NCI-H2227 (cell line): ENCODE results near the gene CYP4F12.

Experiments
- DNase-seq: peaks from one replicate; lab custom pipeline; 2025; ENCODE audit not compliant: unreplicated experiment; lab: John Stamatoyannopoulos, UW

The CYP4F12 gene

GRCh38 chr19:15672580-15673175 lies at the start of gene CYP4F12:
TSS of gene CYP4F12 (plus strand) at chr19:15673087. CDS start at chr19:15673530, 443 bp downstream.
- DNase-seq, result no peak

DNA sequence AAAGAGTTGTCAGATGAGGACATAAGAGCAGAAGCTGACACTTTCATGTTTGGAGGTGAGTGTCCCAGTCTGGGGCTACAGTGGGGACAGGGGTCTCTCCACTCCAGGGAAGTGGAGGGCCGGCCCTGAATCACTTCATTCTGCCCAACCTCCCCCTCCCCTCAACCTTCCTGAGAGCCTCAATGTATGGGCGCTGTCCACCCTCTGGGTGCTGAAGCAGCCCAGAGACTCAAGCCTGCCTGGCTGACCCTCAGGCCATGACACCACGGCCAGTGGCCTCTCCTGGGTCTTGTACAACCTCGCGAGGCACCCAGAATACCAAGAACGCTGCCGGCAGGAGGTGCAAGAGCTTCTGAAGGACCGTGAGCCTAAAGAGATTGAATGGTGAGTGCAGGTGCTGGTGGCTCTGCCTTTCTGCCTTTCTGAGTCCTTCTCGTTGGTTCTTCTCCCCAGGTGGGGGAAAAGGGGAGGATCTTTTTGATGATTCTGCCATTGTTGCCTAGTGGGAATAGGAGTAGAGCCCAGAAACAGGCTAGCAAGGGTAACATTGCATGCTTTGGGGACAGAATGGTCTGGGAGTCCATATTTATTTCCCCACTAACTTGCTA lies 49.1 kb upstream of the CYP4F12 start:
- DNase-seq, result no peak

GRCh38 chr19:15628236-15629002 lies 44.5 kb upstream of the CYP4F12 start:
- no peak for DNase-seq

- peak; percentile 72 for DNase-seq
Observed at GRCh38 chr19:15629003-15629880, 43.6 kb upstream of the CYP4F12 start.

GRCh38 chr19:15631817-15632216 lies 41.1 kb upstream of the CYP4F12 start:
- DNase-seq, result peak; percentile 1

- no peak for DNase-seq
Observed at GRCh38 chr19:15633082-15633835, 39.6 kb upstream of the CYP4F12 start.

DNA sequence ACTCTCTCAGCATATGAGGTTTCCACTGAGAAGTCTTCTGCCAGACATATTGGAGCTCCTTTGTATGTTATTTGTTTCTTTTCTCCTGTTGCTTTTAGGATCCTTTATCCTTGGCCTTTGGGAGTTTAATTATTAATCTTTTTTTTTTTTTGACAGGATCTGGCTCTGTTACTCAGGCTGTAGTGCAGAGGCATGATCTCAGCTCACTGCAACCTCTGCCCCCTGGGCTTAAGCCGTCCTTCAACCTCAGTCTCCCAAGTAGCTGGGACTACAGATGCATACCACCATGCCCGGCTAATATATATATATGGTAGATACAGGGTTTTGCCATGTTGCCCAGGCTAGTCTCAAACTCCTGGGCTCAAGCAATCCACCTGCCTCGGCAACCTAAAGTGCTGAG lies 38.8 kb upstream of the CYP4F12 start:
- no peak for DNase-seq

GRCh38 chr19:15635016-15635805 lies 37.7 kb upstream of the CYP4F12 start:
- no peak for DNase-seq

DNA sequence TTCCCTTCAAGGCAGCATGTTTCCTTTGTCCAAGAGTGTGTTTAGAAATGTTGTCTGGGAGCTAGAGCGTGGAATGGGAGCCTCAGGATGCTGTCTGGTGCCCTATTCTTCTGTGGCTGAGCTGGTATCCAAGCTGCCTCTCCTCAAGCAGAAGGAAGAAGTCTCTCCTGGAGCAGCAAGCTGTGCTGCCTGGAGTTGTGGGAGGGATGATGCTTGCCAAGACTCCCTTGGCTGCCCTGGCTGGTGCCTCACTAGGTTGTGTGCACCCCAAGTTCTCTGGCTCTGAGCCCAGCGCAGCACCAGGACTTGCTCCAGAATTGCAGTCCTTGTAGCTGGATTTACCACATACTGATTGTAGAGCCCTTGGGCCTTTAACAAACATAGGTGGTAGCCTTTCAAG lies 36.9 kb upstream of the CYP4F12 start:
- DNase-seq, result no peak

DNA sequence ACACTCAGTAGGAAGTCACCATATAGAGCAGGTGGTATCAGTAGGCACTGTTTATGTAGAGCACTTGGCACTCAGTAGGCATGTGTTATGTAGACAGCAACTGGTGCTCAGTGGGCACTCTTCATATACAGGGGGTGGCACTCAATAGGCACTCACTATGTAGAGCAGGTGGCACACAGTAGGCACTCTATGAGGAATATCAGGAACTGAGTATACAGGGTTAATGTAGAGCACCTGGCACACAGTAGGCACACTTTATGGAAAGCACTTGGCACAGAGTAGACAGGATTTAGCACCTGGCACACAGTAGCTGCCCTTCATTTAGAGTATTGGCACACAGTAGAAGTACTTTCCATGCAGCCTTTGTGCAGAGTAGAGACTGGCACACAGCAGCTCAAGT lies 33.3 kb upstream of the CYP4F12 start:
- DNase-seq, result no peak

DNA sequence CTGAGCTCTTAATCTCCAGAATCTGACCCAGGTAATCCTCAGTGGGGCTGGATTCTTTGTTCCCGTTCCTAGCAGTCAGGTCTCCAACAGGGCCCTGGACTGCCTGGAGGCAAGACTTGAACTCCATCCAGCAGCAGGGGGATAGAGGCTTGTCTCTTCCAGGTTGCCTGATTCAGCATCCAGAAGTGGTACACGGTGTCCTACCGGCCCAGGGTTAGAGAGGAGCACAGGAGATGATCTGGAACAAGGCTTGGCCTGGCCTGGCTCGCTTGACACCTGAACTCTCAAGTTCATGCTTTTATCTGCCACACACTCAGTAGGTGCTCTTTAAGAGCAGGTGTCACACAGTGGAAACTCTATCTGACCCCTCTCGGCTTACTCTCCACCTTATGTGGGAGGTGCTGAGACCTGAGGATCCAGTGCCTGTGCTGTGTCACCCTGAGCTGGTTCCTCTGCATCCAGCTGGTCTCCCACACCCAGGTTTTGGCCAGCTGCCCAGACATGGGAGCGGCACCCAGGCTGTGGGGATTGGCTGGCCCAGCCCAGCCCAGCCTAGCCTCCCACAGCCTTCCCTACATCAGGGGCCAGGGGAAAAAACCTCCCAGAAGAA lies 32.5 kb upstream of the CYP4F12 start, which contains the start of gene CYP4F3:
Gene CYP4F3 (plus strand): TSS at position 604 of the 610 bp plus-strand sequence. CDS start 519 bp downstream, outside the sequence.
- no peak for DNase-seq

DNA sequence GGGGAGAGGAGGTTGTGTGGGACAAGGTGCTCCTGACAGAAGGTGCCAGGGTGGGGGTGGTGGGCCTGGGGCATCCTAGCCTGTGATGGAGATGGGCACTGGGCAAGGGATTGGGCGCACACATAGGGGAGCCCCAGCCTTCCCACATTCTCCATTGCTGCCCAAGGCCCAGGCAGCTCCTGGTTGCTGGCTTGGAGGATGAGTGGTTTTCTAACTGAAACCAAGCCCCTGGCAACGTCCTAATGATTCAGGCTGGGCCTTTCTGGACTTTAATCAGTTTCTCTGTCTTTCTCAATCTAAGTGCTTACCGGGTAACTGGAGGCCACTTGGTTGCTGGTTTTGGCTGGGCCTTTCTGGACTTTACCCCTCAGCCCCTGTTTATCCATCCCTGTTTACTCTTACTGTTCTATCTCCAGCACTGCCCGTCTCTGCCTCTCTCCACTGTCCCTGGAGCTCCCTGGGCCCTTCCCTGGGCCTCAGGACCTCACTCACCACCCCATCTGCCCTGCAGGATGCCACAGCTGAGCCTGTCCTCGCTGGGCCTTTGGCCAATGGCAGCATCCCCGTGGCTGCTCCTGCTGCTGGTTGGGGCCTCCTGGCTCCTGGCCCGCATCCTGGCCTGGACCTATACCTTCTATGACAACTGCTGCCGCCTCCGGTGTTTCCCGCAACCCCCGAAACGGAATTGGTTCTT lies 31.8 kb upstream of the CYP4F12 start:
- no peak for DNase-seq

DNA sequence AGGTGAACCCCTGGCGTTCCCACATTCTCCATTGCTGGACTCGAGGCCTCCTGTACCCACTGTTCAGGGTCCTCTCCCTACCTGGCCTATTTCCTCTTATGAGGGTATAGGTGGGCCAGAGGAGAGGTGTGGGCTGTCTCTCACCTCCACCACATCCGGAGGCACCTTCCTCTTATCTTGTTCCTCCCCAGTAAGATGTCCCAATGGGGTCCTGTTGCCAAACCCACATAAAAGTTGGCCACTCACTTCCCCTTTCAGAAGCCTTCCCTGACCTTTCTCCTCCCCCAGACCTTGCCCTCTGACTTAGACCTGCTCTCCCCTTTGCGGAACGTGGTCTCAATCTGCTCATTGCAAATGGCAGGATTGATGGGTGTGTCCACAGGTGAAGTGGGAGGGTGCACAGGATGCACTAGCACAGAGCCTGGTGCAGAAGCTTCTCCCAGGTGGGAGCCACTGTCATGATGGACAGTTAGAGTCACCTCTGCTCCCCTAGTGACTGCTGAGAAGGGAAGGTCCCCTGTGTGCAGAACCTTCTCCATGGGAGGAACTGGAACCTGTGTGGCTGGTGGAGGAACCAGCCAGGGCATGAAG lies 30.9 kb upstream of the CYP4F12 start:
- no peak for DNase-seq

DNA sequence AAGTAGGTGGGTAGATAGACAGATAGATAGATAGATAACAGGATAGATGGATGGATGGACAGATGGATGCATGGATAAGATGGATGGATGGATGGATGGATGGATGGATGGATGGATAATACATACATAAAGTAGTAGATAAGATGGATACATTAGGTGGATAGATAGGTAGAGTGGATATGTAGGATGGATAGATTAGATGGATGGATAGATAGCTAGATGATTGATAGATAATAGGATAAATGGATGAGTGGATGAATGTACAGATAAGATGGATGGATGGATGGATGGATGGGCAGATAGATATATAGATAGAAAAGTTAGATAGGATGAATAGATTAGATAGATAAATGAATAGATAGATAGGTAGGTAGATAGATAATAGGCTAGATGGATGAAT lies 30.1 kb upstream of the CYP4F12 start:
- DNase-seq, result no peak

GRCh38 chr19:15643387-15643786 lies 29.5 kb upstream of the CYP4F12 start:
- DNase-seq, result no peak

DNA sequence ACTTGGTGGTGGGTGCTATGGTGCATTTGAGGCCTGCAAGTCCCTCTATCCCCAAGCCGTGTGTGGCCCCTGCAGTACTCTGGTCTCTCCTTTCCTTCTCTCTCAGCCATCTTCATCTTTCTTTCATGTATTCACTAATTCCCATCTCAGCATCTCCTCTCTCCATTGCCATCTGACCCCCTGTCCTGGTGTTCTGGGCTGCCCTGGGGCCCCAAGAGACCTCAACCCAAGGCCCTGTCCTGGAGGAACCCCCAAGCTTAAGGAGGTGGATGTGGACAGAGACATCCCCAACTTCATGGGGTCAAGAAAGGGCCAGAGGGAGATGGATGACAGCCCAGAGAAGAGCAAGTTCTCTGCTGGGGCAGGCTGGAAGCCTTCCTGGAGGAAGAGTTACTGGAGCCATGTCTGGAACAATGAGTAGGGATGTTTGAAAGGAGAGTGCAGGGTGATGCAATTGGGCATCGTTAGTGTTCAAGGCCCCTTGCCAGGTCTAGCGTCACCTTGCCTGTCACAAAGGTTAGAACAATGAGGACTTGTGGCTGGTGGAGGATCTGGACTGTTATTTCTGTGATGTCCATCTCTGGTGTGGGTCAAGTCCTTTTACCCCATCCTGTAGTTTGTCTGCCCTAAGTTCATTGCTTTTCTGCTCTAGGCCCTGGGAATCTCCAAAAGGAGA lies 28.7 kb upstream of the CYP4F12 start:
- DNase-seq, result no peak

DNA sequence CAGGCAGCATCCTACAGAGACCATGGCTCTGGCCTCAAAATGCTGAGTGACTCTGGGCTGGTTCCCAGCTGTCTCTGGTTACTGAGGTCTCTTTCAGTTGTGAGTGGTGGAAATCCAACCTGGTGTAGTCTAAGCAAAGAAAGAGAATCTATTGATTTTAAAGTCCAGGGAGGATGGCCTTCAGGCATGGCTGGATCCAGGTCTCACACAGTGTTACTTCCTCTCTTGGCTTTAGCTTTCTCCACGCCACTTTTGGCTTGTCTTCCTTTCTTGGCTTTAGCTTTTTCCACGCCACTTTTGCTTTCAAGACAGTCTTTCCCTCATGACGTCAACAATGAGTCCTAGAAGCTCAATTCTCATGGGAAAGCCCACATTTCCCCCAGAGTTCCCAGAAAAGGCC lies 28.1 kb upstream of the CYP4F12 start:
- DNase-seq, result no peak

- DNase-seq, result no peak
Observed at GRCh38 chr19:15649526-15649925, 23.4 kb upstream of the CYP4F12 start.
